HEK293 (cell line): ENCODE results near the gene TFAP2C.

Experiments used
- HOXA7 ChIP-seq: sonication (generic); formaldehyde crosslinking; IDR thresholded peaks from 2 replicates; pipeline ENCODE4 v1.8.1; 2022; ENCODE audit warnings: missing genetic modification reagents, borderline replicate concordance
- PRDM1 ChIP-seq: fragments of 450-650 bp; formaldehyde crosslinking; IDR thresholded peaks from 2 replicates; pipeline ENCODE4; 2016; ENCODE audit warnings: missing biosample characterization, missing genetic modification characterization
- YY1 ChIP-seq: fragments of 450-650 bp; formaldehyde crosslinking; IDR thresholded peaks from 2 replicates; pipeline ENCODE4 v1.5.1; 2018; ENCODE audit warnings: missing biosample characterization, missing genetic modification characterization
- ZBTB8A ChIP-seq: fragments of 450-650 bp; formaldehyde crosslinking; IDR thresholded peaks from 2 replicates; pipeline ENCODE4 v1.5.1; 2016; ENCODE audit warnings: missing biosample characterization, missing genetic modification characterization
- ZFP37 ChIP-seq: fragments of 450-650 bp; formaldehyde crosslinking; IDR thresholded peaks from 2 replicates; pipeline ENCODE4 v1.5.1; 2016; ENCODE audit warnings: missing biosample characterization, missing genetic modification characterization
- ZNF133 ChIP-seq: fragments of 450-650 bp; formaldehyde crosslinking; IDR thresholded peaks from 2 replicates; pipeline ENCODE4 v1.5.1; 2016; ENCODE audit warnings: missing biosample characterization, missing genetic modification characterization
- ZNF184 ChIP-seq: fragments of 450-650 bp; IDR thresholded peaks from 2 replicates; pipeline ENCODE4 v1.5.1; 2018; ENCODE audit warnings: missing biosample characterization, mild to moderate bottlenecking, missing genetic modification characterization
- ZNF529 ChIP-seq: fragments of 450-650 bp; formaldehyde crosslinking; IDR thresholded peaks from 2 replicates; pipeline ENCODE4 v1.5.1; 2017; ENCODE audit warnings: missing genetic modification characterization, missing biosample characterization; ENCODE audit not compliant: insufficient replicate concordance
- ZNF548 ChIP-seq: fragments of 450-650 bp; formaldehyde crosslinking; IDR thresholded peaks from 2 replicates; pipeline ENCODE4 v1.5.1; 2016; ENCODE audit warnings: missing biosample characterization, missing genetic modification characterization
- ZNF585B ChIP-seq: fragments of 450-650 bp; formaldehyde crosslinking; IDR thresholded peaks from 2 replicates; pipeline ENCODE4 v1.5.1; 2016; ENCODE audit warnings: missing biosample characterization, missing genetic modification characterization
- ZNF658 ChIP-seq: fragments of 450-650 bp; formaldehyde crosslinking; IDR thresholded peaks from 2 replicates; pipeline ENCODE4; 2016; ENCODE audit warnings: missing biosample characterization, missing genetic modification characterization
- TF ChIP-seq, protein P1 (sequence below): fragments of 450-650 bp; formaldehyde crosslinking; IDR thresholded peaks from 2 replicates; pipeline ENCODE4 v1.5.1; 2016; ENCODE audit warnings: missing biosample characterization, missing genetic modification characterization
- TF ChIP-seq, protein P2 (sequence below): fragments of 450-650 bp; formaldehyde crosslinking; IDR thresholded peaks from 2 replicates; pipeline ENCODE4 v1.5.1; 2016; ENCODE audit warnings: missing biosample characterization, missing genetic modification characterization, borderline replicate concordance
- TF ChIP-seq, protein P3 (sequence below): fragments of 450-650 bp; formaldehyde crosslinking; IDR thresholded peaks from 2 replicates; pipeline ENCODE4 v1.5.1; 2016; ENCODE audit warnings: missing biosample characterization, missing genetic modification characterization, low read depth

DNA sequence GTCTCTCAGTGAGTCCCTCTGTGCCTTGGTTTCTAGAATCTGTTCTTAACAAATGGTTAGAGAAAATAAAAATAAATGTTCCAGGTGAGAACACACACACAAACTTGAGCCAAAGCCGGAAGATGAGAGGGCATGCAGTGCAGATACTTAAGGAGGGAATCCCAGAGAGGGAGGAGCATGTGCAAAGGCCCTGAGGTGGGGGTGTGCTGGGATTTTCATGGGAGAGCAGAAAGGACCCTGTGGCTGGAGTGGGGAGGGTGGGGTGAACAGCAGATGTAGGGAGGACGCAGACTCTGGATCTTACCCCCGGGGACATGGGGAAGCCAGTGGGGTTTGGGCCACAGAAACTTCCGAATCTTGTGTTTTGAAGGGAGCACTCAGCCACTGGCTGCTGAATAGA is 17.5 kb downstream of the TFAP2C start:
- TF ChIP-seq, protein P1, sequence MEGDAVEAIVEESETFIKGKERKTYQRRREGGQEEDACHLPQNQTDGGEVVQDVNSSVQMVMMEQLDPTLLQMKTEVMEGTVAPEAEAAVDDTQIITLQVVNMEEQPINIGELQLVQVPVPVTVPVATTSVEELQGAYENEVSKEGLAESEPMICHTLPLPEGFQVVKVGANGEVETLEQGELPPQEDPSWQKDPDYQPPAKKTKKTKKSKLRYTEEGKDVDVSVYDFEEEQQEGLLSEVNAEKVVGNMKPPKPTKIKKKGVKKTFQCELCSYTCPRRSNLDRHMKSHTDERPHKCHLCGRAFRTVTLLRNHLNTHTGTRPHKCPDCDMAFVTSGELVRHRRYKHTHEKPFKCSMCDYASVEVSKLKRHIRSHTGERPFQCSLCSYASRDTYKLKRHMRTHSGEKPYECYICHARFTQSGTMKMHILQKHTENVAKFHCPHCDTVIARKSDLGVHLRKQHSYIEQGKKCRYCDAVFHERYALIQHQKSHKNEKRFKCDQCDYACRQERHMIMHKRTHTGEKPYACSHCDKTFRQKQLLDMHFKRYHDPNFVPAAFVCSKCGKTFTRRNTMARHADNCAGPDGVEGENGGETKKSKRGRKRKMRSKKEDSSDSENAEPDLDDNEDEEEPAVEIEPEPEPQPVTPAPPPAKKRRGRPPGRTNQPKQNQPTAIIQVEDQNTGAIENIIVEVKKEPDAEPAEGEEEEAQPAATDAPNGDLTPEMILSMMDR (tag by site-specific recombination): no peak
- TF ChIP-seq ZNF658 (tag by site-specific recombination) (no peak), ZNF184 (tag by site-specific recombination) (no peak), YY1 (no peak), ZNF133 (tag by site-specific recombination) (no peak), ZFP37 (no peak), ZNF585B (tag by site-specific recombination) (no peak), ZNF529 (no peak), ZNF548 (no peak), HOXA7 (CRISPR knock-in tag) (no peak), PRDM1 (tag by site-specific recombination) (no peak), ZBTB8A (tag by site-specific recombination) (no peak)
- TF ChIP-seq, protein P2, sequence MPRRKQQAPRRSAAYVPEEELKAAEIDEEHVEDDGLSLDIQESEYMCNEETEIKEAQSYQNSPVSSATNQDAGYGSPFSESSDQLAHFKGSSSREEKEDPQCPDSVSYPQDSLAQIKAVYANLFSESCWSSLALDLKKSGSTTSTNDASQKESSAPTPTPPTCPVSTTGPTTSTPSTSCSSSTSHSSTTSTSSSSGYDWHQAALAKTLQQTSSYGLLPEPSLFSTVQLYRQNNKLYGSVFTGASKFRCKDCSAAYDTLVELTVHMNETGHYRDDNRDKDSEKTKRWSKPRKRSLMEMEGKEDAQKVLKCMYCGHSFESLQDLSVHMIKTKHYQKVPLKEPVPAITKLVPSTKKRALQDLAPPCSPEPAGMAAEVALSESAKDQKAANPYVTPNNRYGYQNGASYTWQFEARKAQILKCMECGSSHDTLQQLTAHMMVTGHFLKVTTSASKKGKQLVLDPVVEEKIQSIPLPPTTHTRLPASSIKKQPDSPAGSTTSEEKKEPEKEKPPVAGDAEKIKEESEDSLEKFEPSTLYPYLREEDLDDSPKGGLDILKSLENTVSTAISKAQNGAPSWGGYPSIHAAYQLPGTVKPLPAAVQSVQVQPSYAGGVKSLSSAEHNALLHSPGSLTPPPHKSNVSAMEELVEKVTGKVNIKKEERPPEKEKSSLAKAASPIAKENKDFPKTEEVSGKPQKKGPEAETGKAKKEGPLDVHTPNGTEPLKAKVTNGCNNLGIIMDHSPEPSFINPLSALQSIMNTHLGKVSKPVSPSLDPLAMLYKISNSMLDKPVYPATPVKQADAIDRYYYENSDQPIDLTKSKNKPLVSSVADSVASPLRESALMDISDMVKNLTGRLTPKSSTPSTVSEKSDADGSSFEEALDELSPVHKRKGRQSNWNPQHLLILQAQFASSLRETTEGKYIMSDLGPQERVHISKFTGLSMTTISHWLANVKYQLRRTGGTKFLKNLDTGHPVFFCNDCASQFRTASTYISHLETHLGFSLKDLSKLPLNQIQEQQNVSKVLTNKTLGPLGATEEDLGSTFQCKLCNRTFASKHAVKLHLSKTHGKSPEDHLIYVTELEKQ: no peak
- TF ChIP-seq, protein P3, sequence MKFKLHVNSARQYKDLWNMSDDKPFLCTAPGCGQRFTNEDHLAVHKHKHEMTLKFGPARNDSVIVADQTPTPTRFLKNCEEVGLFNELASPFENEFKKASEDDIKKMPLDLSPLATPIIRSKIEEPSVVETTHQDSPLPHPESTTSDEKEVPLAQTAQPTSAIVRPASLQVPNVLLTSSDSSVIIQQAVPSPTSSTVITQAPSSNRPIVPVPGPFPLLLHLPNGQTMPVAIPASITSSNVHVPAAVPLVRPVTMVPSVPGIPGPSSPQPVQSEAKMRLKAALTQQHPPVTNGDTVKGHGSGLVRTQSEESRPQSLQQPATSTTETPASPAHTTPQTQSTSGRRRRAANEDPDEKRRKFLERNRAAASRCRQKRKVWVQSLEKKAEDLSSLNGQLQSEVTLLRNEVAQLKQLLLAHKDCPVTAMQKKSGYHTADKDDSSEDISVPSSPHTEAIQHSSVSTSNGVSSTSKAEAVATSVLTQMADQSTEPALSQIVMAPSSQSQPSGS (tag by site-specific recombination): no peak
